Adrenal gland (tissue), 12 donors: ENCODE measurements around the gene ACOT13. TPM values are rescaled to one million over a fixed set of nuclear protein-coding genes. Genes with fewer than 3 reads are reported as not detected.

Experiments used
- DNase-seq, 7 donors: peaks; one replicate each; pipeline ENCODE4 v3.0.0-alpha.2; 2019 to 2020
- H3K27ac ChIP-seq, 5 donors: fragments of 200-600 bp; sonication (generic) in 4 of 5; 1 replicate in 3 of 5; 2 replicates in 2 of 5; pipeline versions ENCODE4 v1.5.1 to v1.8.0; 2016 to 2020; ENCODE audit warnings: mild to moderate bottlenecking in 1 of 5
- H3K27me3 ChIP-seq: fragments of 200-600 bp; 2 replicates; pipeline ENCODE4 v1.8.0; 2021
- H3K36me3 ChIP-seq, 2 donors: fragments of 200-600 bp; replicated peaks in 1 of 2; 1 replicate in 1 of 2; 2 replicates in 1 of 2; pipeline versions ENCODE4 v1.5.1 to v1.8.0; 2018 to 2022
- H3K4me1 ChIP-seq, 2 donors: fragments of 200-600 bp; replicated peaks in 1 of 2; 1 replicate in 1 of 2; 2 replicates in 1 of 2; pipeline versions ENCODE4 v1.5.1 to v1.8.0; 2018 to 2021
- H3K4me3 ChIP-seq, 4 donors: fragments of 200-600 bp; sonication (generic) in 3 of 4; one replicate each; pipeline ENCODE4 v1.5.1; 2016 to 2018
- H3K9me3 ChIP-seq, 3 donors: fragments of 200-600 bp; sonication (generic) in 1 of 3; replicated peaks in 1 of 3; 1 replicate in 2 of 3; 2 replicates in 1 of 3; pipeline versions ENCODE4 v1.5.1 to v1.8.0; 2016 to 2021
- CTCF ChIP-seq, 6 experiments: fragments of 450-650 bp in 4 of 6; fragments of 200-600 bp in 2 of 6; sonication (generic) in 1 of 6; IDR thresholded peaks; 1 replicate in 5 of 6; 2 replicates in 1 of 6; pipeline versions ENCODE4 v1.5.1 to v1.8.0; 2016 to 2021; ENCODE audit warnings: antibody characterized with exemption in 6 of 6, mild to moderate bottlenecking in 2 of 6, moderate library complexity in 1 of 6
- POLR2A ChIP-seq, 2 donors: fragments of 450-650 bp; IDR thresholded peaks; one replicate each; pipeline ENCODE4 v1.6.1; 2017; ENCODE audit warnings: antibody characterized with exemption in 2 of 2, mild to moderate bottlenecking in 2 of 2, moderate library complexity in 1 of 2
- WGBS, 4 donors: extraction: QIAGEN DNeasy Blood & Tissue Kit in 2 of 4; methylation state at CpG; one replicate each; pipeline versions ENCODE4 v1.1.5 to v1.1.7; 2013 to 2017; 5-methylcytosine and 5-hydroxymethylcytosine counted together
- intact Hi-C, 2 donors: fragments of 100-400 bp; cut with DNase I; formaldehyde crosslinking; loops; one replicate each; pipeline versions ENCODE4 v1.14.1 to v1.15.0; 2022 to 2023
- polyA plus RNA-seq, 3 donors: library from polyadenylated mRNA; stranded (reverse); fragments of 200-250 nt in 2 of 3; fragments of 350-450 nt in 1 of 3; fragmentation: Illumina TruSeq in 1 of 3; extraction: RNeasy Lipid Tissue Mini Kit (QIAGEN cat#74804) in 1 of 3; gene quantifications; one replicate each; pipeline ENCODE4 v1.2.3, GENCODE V29; 2013 to 2014
- total RNA-seq, 9 donors: library from RNA; depleted of rRNA in 4 of 9; stranded (reverse); fragments of >200 nt in 4 of 9; fragments of 120-200 nt in 1 of 9; fragmentation: NEBNext Ultra II Directional in 1 of 9; extraction: Animal tissue kit (Norgen Biotek cat#: 25700) in 1 of 9; gene quantifications; one replicate each; pipeline versions ENCODE4 v1.1.0 to v1.2.4, GENCODE V29; 2013 to 2023
- donor health status: healthy with polysubstance abuse.
- donor health status: Bipolar disorder and iron deficiency.
- donor health status: DM: yes; HTN: yes; CAD: no.
- donor health status: DM: no; HTN: no; CAD: no.
- donor health status: DM: no; HTN: no; CAD: no.
- donor health status: DM: yes; HTN: yes; CAD: no.

The ACOT13 gene
- total and polyA plus RNA-seq, 12 donors = 6.9 to 104 (median 21.7) TPM

- 71 to 83% (median 72%) methylated on average over 7 of the region's 7 CpGs for WGBS, 4 donors
Observed at GRCh38 chr6:24621626-24622289, 45.1 kb upstream of the ACOT13 start.

GRCh38 chr6:24630856-24631505, 35.9 kb upstream of the ACOT13 start:
- TF ChIP-seq CTCF (IDR thresholded peaks at IDR 0.05) (no peak), POLR2A (IDR thresholded peaks at IDR 0.05) (no peak)
- H3K27me3 ChIP-seq = no peaks in the 10 kb centered on the region
- 74 to 84% (median 80%) methylated on average over 5 of the region's 5 CpGs for WGBS, 4 donors
- H3K4me3 ChIP-seq = no peak overlapping the region
- intact Hi-C loops = no loop called here
- no peaks in the 10 kb centered on the region for H3K9me3 ChIP-seq
- no peak overlapping the region for H3K27ac ChIP-seq
- no peaks in the 10 kb centered on the region for H3K36me3 ChIP-seq
- no peaks in the 10 kb centered on the region for H3K4me1 ChIP-seq
- no peak for DNase-seq

More at GRCh38 chr6:24621626-24622289, 45.1 kb upstream of the ACOT13 start:
- Histone ChIP-seq H3K27me3 (no peaks in the 10 kb centered on the region), H3K4me3 (no peak overlapping the region), H3K4me1 (no peaks in the 10 kb centered on the region), H3K9me3 (no peaks in the 10 kb centered on the region), H3K27ac (no peak overlapping the region), H3K36me3 (no peaks in the 10 kb centered on the region)
- intact Hi-C loops = no loop called here
- DNase-seq = no peak
- TF ChIP-seq POLR2A (IDR thresholded peaks at IDR 0.05) (no peak), CTCF (IDR thresholded peaks at IDR 0.05) (no peak)

GRCh38 chr6:24631671-24632070, 35.2 kb upstream of the ACOT13 start:
- WGBS, 4 donors = 48 to 79% (median 59%) methylated on average over 5 of the region's 5 CpGs
- no peaks in the 10 kb centered on the region for H3K9me3 ChIP-seq
- intact Hi-C loops = no loop called here
- TF ChIP-seq POLR2A (IDR thresholded peaks at IDR 0.05) (no peak), CTCF (IDR thresholded peaks at IDR 0.05) (no peak)
- no peak for DNase-seq
- no peak overlapping the region for H3K27ac ChIP-seq
- H3K4me3 ChIP-seq = no peak overlapping the region
- H3K4me1 ChIP-seq = no peaks in the 10 kb centered on the region
- no peaks in the 10 kb centered on the region for H3K36me3 ChIP-seq
- no peaks in the 10 kb centered on the region for H3K27me3 ChIP-seq

- Histone ChIP-seq H3K27me3 (no peaks in the 10 kb centered on the region), H3K27ac (no peak overlapping the region), H3K4me1 (no peaks in the 10 kb centered on the region), H3K36me3 (no peaks in the 10 kb centered on the region), H3K4me3 (no peak overlapping the region), H3K9me3 (no peaks in the 10 kb centered on the region)
- no peak for DNase-seq
- TF ChIP-seq CTCF (IDR thresholded peaks at IDR 0.05) = no peak
- no peak for TF ChIP-seq POLR2A (IDR thresholded peaks at IDR 0.05)
- 39 to 56% (median 48%) methylated on average over 1 of the region's 1 CpG for WGBS, 4 donors
- intact Hi-C loops = no loop called here
Observed at GRCh38 chr6:24632573-24632972, 34.3 kb upstream of the ACOT13 start.
